ENCODE data around the gene KAZN.

The KAZN gene

DNA sequence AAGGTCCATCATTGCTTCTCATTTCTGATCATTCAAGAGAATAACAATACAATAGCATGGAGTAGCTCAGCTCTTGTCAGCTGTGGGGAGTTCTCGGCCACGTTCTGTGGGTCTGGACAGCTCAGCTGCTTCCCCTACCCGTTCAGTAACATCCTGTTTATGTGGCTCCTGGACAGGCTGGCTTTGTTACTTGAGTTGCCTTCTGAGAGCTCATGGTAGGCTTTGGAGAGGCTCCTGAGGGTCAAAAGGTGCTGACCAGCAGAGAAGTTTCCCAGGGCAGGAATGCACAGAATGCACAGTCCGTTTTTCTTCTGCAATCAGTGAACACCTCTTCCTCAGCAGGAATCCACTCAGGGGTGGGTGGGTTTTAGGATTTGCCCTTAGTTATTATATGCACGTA, 36.0 kb downstream of the KAZN start:
- no peak for DNase-seq (ENCODE audit: low read depth)
- H3K4me3 ChIP-seq (ENCODE audit: low read depth, low read length), result no peak overlapping the region

DNA sequence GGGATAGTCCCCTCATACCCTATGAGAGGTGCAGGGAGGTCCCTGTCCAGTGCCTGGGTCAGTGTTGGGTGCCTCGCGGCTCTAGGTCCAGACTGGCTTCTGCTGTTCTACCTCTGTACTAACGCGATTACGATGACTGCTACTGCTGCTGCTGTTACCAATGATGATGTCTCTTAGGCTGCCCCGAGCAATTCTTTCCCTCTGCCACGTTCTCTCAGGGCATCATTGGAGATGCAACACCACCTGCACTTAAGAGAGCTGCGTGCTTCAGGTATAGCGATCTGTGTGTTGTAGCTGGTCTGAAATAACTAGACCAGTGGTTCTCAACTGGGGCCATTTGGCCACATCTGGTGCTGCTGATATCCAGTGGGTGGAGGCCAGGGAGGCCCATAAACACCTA, 36.9 kb downstream of the KAZN start:
- no peak overlapping the region for H3K4me3 ChIP-seq (ENCODE audit: low read depth, low read length)
- DNase-seq (ENCODE audit: low read depth), result no peak

GRCh38 chr1:14636897-14637632, 38.6 kb downstream of the KAZN start:
- DNase-seq (ENCODE audit: low read depth), result no peak
- H3K4me3 ChIP-seq (ENCODE audit: low read depth, low read length), result no peak overlapping the region

GRCh38 chr1:14639291-14640050, 41.0 kb downstream of the KAZN start:
- no peak overlapping the region for H3K4me3 ChIP-seq (ENCODE audit: low read depth, low read length)
- DNase-seq (ENCODE audit: low read depth), result no peak

DNA sequence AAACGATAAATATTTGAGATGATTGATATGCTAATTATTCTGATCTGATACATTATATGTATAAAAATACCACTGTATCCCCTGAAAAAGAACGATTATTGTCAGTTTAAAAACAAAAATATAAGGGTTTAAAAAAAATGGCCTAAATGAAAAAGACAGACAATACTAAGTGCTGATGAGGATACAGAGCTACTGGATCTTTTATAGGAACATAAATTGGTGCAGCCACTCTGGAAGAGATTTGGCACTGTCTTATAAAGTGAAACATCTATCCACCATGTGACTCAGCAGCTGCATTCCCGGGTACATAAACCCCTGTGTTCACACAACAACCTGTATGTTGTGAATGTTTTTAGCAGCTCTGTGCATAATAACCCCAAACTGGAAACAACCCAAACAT, 44.2 kb downstream of the KAZN start:
- no peak for DNase-seq (ENCODE audit: low read depth)
- no peak overlapping the region for H3K4me3 ChIP-seq (ENCODE audit: low read depth, low read length)

DNA sequence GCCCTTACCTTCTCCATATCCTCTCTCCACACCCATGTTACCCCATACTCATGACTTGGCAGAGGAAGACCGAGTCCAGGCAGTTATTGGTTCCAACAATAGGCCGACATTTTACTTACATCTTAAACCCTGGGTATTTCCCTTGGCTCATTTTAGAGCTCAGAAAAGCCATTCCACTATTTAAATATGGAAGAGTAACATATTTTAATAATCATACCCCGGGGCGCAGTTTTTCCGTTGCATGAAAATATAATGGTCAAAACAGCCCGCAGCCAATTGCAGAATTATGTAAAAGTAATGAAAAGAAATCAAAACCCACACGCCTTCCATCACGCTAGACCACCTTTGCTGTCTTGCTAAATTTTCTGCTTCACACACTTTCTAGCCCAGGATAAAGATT, 48.5 kb downstream of the KAZN start:
- H3K4me3 ChIP-seq (ENCODE audit: low read depth, low read length), result no peak overlapping the region
- no peak for DNase-seq (ENCODE audit: low read depth)

- DNase-seq (ENCODE audit: low read depth), result no peak
- no peak overlapping the region for H3K4me3 ChIP-seq (ENCODE audit: low read depth, low read length)
Observed at GRCh38 chr1:14647777-14648176, 49.3 kb downstream of the KAZN start.

DNA sequence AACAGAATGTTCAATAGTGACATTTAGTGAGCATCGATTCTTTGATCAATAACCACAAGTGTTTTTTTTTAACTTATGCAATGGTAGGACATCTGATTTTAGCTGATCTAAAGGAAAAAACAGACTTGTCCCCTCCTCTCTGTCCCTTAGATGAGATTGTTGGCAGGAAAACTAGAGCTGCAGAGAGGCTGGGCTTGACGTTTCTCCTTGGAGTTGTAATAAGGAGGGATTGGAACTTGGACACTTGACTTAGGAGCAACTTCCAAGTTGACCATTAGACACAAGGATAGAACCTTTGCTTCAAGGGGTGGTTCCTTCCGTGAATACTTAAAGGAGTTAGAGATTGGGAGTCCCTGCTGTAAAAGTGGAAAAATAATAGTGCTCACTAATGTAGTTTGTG, 49.9 kb downstream of the KAZN start:
- DNase-seq (ENCODE audit: low read depth), result no peak

GRCh38 chr1:14648896-14649855, 50.7 kb downstream of the KAZN start:
- DNase-seq (ENCODE audit: low read depth), result no peak

More for the DNA sequence above, 49.9 kb downstream of the KAZN start:
- no peak overlapping the region for H3K4me3 ChIP-seq (ENCODE audit: low read depth, low read length)

DNA sequence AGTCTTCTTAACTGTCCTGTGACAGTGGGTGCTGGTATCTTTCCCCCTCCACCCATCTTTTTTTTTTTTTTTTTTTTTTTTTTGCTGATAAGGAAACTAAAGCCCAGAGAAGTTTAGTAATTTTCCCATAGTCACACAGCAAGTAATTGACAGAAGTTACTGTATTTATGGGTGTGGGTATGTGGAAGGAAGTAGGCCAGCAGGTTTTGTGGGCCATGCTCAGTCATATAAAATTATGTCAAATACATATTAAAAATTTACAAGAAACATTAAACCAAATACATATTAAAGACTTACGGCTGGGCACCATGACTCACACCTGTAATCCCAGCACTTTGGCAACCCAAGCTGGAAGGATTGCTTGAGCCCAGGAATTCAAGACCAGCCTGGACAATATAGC, 51.5 kb downstream of the KAZN start:
- H3K4me3 ChIP-seq (ENCODE audit: low read depth, low read length), result no peak overlapping the region
- no peak for DNase-seq (ENCODE audit: low read depth)

More at GRCh38 chr1:14648896-14649855, 50.7 kb downstream of the KAZN start:
- no peak overlapping the region for H3K4me3 ChIP-seq (ENCODE audit: low read depth, low read length)

- H3K4me3 ChIP-seq (ENCODE audit: low read depth, low read length), result no peak overlapping the region
- no peak for DNase-seq (ENCODE audit: low read depth)
Observed at GRCh38 chr1:14650951-14651350, 52.5 kb downstream of the KAZN start.

GRCh38 chr1:14652840-14653239, 54.4 kb downstream of the KAZN start:
- no peak for DNase-seq (ENCODE audit: low read depth)
- H3K4me3 ChIP-seq (ENCODE audit: low read depth, low read length), result no peak overlapping the region

DNA sequence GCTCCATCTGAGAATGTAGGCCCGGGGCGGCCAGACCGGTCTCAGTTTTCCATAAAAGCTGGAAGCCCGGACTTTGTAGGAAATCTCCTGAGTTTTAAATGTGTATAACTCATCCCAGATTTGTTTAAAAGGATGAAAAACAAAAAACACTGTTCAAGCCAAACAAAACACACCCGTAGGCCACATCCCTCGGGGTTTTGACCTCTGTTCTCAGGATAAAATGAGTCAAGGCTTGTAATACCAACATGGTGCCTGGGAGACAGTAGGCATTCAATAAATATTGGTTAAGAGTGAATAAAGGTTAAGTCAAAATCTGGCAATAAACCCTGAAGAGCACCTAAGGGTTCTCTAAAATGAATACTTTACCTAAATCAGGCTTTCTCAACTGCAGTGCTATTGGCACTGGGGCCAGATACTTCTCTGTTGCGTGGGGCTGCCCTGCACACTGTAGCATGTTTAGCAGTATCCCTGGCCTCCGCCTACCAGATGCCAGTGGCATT, 55.0 kb downstream of the KAZN start:
- no peak for DNase-seq (ENCODE audit: low read depth)
- no peak overlapping the region for H3K4me3 ChIP-seq (ENCODE audit: low read depth, low read length)

DNA sequence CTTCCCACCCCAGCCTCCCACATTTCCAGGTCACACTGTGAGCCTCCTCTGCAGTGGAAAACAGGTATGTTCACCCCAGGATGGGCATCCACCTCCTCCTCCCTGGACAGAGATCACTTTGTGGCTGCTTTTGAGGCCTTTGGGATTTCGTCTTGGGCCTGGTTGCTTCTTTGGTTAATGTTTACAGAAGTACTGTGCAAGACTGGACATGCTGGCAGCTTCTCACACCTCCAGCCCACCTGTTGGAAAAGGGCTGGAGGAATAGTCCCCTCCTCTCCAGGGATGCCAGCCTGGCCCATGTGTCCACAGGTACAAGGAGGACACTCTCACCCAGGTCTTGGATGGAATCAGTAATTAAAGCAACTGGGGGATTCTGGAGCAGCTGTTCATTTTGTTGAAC, 56.1 kb downstream of the KAZN start:
- DNase-seq (ENCODE audit: low read depth), result no peak
- no peak overlapping the region for H3K4me3 ChIP-seq (ENCODE audit: low read depth, low read length)

DNA sequence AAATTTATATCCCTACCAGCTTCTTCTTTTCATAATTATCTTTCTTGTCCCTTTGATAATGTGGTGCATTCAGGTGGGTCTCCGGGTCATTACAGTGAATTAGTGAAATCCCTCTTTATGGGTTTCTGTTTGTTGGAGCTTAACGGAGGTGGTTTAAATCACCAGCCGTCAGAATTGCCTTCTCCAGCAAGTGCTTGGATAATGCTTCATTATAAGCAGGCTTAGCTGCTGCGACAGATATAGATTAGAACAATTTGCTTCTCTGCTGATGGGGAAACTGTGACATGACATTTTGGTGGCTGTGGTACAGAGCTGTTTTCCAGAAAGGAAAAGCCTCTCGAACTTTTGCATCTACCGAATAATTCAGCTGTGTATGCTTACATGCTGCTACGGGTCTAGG, 56.9 kb downstream of the KAZN start:
- no peak overlapping the region for H3K4me3 ChIP-seq (ENCODE audit: low read depth, low read length)
- no peak for DNase-seq (ENCODE audit: low read depth)

- DNase-seq (ENCODE audit: low read depth), result no peak
- no peak overlapping the region for H3K4me3 ChIP-seq (ENCODE audit: low read depth, low read length)
Observed at GRCh38 chr1:14656384-14656937, 58.0 kb downstream of the KAZN start.

GRCh38 chr1:14658642-14659041, 60.2 kb downstream of the KAZN start:
- no peak for DNase-seq (ENCODE audit: low read depth)
- no peak overlapping the region for H3K4me3 ChIP-seq (ENCODE audit: low read depth, low read length)

GRCh38 chr1:14659913-14660312, 61.4 kb downstream of the KAZN start:
- no peak overlapping the region for H3K4me3 ChIP-seq (ENCODE audit: low read depth, low read length)
- DNase-seq (ENCODE audit: low read depth), result no peak

GRCh38 chr1:14660801-14661200, 62.3 kb downstream of the KAZN start:
- DNase-seq (ENCODE audit: low read depth), result no peak
- no peak overlapping the region for H3K4me3 ChIP-seq (ENCODE audit: low read depth, low read length)
